NCI-H774 (cell line): ENCODE data around the gene HCFC1R1.

Experiments
- DNase-seq: peaks from one replicate; lab custom pipeline; 2025; lab: John Stamatoyannopoulos, UW

The HCFC1R1 gene

DNA sequence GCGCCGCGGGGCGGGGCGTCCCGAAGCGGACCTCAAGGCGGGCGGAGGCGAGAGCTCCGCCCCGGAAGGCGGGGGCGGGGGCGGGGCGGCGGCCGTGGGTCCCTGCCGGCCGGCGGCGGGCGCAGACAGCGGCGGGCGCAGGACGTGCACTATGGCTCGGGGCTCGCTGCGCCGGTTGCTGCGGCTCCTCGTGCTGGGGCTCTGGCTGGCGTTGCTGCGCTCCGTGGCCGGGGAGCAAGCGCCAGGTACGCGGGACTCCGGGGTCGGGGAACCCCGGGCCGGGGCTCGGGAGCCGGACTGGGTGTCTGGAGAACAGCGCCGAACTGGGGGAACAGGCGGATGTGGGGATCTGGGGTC, 3.5 kb downstream of the HCFC1R1 start, which contains the start of gene TNFRSF12A:
Gene TNFRSF12A (plus strand): TSS at position 122 of the 357 bp plus-strand sequence. CDS start 30 bp downstream, at position 152.
- DNase-seq = no peak

DNA sequence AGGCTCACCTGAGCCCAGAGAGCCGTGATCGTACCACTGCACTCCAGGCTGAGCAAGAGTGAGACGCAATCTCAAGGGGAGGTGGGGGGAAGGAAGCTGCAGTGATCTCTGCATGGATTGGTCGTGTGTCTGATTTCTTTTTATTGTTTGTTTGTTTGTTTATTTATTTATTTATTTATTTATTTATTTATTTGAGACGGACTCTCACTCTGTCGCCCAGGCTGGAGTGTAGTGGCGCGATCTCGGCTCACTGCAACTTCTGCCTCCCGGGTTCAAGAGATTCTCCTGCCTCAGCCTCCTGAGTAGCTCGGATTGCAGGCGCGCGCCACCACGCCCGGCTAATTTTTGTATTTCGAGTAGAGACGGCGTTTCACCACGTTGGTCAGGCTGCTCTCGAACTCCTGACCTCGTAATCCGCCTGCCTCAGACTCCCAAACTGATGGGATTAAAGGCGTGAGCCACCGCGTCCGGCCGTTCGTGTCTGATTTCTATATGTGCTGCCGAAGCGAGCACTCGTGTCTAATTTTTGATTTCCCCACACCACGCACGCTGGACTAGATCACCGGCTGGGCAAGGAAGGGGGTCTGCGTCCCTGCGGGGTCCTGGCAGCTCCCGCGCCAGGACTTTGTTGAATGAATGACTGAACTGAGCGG, 4.0 kb downstream of the HCFC1R1 start:
- no peak for DNase-seq

DNA sequence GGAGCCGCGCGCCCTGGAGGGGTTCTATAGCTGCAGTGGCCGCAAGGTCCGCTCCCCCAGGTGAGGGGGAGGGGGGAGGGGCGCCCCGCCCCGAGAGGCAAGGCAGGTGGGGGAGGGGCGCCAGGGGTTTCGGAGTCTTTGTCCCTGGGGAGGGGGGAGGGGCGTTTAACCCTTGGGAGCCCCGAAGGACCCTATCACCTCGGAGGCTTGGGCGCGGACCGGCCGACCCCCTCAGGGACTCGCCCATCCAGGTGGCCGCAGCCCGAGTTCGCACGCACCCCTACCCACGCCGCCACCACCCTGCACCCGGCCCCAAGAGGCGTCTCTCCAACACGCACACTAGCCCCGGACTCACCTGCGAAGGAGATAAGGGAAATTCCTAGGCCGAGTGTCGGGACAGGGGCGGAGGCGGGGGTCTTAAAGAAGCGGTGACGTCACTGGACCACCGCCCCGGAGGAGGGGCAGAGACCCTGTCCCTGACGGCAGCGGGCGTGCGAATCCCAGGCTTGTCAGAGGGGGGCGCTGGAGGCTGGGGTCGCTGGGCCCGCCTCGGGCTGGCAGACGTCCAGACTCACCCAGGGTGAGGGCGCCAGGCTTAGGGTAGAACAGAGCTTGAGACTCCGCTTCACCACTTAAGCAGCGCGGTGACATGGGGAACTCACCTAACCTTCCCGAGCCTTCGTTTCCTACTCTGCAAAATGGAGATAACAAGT, 5.8 kb downstream of the HCFC1R1 start, which contains the start of gene CLDN6:
Gene CLDN6 (minus strand): TSS at position 390 of the 713 bp plus-strand sequence. CDS start 2,162 bp downstream, outside the sequence.
- no peak for DNase-seq

DNA sequence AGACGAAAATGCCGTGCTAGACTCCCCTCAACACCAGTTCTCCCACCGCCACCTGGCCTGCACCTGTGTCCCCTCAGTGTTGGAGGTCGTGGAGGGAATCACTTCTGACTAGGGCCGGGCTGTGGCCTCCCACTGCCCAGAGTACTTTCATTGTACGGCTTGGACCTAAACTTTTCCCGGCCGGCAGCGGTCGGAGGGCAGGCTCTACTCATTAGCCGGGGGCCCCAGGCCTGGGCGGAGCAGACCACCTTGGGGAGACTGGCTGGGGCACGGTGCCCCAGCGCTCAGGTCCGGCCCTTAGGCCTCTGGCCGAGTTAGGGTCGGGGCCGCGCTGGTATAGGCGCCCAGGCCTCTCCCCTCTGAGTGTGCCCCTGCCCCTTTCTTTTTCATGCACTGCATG, 6.4 kb downstream of the HCFC1R1 start:
- no peak for DNase-seq

DNA sequence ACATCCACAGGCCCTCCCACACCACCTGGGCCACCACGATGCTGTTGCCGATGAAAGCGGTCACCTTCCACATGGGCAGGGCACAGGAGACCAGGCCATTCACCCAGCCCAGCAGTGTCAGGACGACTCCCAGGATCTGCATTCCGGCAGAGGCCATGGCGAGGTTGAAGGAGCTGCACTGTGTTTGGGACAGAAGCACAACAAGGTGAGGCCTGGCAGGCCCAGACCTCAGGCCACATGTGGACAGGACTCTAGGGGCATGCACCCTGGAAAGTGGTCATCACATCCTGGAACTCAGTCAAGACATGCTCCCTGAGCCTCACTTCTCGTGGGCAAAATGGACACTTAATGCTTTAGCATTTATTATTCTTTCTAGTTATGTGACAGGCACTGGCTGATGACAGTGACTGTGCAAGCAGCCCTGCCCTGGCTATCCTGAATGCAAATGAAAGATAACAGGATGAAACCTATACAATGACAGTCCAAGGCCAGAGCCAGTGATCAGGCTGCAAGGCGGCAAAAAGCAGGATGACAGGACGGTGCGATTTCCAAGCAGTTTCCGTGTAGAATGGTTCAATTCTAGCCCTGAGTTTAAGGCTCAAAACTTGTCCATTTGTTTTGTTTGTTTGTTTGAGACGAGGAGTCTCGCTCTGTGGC, 7.7 kb downstream of the HCFC1R1 start:
- no peak for DNase-seq

DNA sequence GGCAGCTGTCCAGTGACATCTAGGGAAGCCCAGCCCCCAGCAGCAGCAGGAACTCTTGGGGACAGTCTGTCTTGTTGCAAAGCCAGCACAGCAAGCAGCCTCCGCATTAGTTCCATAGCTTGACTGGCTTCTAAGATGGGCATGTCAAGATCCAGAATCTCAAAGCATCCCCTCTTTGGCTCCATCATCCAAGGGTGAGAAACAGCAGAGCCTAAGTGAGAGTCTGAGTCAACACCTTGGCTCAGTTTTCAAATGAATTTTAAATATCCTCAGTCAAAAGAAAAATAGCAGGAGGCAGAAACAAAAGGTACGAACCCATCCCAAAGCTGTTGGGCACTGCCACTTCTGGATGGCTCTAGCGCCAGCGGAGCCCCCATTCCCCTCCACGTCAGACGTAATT, 8.8 kb downstream of the HCFC1R1 start:
- no peak for DNase-seq

DNA sequence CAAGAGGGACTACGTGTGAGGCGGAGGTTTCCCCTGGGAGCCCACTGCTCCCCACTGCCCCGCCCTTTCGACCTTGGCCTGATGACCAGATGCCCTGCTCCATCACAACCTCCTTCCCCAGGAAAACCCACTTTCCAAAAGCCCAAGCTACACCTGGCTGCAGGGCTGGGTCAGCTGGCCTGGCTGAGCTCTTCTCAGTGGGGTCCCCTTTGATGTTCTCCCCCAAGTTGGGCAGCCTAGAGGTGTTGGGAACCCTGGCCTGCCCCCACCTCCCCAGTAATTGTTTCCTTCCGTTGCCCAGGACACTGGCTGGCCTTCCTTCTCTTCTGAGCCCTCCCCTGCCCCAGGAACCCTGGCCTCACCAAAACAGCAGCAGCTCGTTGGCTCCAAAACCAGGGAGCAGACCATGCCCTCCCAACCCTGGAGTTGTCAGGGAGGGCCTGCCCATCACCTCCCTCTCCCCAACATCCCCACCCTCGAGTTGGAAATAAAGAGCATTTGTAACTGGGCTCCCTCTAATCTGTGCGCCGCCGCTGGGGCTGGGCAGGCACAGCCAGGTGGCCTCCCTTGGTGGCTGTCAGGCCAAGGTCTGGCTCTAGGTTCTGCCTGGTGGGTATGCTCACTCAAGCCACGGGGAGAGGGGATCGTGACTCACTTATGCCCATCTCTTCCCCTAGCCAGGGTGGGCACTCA, 9.6 kb downstream of the HCFC1R1 start:
- DNase-seq = no peak

DNA sequence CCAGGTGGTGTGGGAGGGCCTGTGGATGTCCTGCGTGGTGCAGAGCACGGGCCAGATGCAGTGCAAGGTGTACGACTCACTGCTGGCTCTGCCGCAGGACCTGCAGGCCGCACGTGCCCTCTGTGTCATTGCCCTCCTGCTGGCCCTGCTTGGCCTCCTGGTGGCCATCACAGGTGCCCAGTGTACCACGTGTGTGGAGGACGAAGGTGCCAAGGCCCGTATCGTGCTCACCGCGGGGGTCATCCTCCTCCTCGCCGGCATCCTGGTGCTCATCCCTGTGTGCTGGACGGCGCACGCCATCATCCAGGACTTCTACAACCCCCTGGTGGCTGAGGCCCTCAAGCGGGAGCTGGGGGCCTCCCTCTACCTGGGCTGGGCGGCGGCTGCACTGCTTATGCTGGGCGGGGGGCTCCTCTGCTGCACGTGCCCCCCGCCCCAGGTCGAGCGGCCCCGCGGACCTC, 10.2 kb downstream of the HCFC1R1 start:
- no peak for DNase-seq

DNA sequence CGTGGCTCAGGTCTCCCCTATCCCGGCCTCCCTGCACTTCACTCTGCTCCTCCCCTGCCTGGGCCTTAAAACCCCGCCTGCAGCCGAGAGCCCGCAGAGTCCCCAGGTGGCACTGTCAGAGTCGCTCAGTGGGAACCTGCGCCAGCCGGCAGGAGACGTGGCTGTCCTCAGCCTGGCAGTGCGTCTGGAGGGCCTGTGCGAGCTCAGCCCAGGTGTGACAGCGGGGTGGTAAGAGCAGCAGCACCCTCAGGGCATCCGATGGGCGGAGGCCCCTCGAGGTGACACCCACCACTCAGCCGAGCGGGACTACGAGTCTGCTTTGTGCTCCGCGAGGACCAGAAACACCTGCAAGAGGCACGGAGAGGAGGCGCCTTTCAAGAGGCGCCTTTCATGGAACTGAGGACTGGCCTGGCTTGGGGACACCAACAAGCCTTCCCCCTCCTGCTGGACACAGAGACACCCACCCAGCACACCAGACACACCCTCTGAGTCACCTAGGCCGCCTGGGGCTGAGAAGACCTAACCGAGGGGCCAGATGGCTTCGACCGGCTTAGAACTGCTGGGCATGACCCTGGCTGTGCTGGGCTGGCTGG, 10.8 kb downstream of the HCFC1R1 start, which contains the start of gene CLDN9:
Gene CLDN9 (plus strand): TSS at position 96 of the 593 bp plus-strand sequence. CDS start 440 bp downstream, at position 536.
- DNase-seq = no peak

DNA sequence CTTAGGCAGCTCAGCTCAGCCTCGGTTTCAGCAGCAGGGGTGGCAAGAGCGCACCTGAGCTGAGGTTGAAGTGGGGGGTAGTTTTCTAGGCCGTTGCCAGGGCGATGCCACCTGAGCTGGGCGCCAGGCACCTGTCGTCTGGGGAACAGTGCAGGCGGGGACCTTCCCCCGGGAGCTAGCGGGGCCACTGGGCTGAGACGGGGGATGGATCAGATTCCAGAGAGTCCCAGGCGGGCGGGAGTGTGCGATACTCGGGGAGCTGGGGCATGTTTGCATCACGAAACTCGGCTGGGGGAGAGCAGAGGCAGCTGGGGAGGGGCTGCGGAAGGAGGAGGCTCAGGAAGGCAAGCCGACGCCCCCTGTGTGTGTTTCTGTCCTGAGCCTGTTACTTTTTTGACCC, 11.5 kb downstream of the HCFC1R1 start:
- DNase-seq = no peak

DNA sequence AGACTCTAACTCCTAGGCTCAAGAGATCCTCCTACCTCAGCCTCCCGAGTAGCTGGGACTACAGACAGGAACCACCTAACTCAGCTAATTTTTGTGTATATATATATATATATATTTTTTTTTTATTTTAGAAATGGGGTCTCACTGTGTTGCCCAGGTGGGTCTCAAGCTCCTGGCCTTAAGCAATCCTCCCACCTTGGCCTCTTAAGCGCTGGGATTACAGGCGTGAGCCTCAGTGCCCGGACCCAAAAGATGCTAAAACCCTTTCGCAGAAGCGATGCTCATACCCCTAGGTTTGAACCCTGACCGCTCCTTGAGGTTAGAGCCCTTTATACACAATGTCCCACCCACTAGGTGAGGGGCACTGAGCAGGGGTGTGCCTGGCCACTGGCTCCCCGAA, 13.2 kb downstream of the HCFC1R1 start:
- DNase-seq = no peak

DNA sequence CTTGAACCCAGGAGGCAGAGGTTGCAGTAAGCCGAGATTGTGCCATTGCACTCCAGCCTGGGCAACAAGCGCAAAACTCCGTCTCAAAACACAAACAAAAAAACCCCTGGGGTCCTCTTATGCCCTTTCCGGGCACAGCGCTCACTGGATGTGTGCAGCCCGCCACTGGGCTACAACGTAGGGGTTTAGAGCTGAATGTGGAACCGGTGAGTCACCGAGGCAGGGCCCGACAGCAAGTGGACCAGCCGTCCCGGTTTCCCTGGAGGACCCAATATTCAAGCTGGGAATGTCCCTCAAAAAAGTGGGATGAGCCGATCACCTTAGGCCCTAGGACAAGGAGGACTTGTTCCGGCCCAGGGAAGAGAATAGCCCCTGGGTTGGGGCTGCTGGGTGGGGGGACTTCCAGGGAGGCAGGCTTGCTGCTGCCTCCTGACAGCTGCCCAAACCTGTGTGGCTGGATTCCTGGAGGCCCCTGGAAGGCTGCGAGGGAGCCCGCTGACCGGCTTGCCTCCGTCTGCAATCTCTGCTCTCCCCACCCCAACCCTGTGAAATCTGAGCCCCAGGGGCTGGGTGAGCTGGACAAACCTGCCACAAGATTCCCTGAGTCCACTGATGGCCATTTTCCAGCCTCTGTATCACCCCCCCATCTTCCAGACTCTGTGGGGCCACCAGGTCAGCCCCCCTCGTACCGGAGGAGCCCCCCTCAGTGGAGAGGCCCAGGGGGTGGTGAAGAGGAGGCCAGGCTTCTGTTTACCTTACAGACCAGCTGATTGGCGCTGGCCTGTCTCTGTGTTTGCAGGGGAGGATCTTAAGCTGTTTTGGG, 14.0 kb downstream of the HCFC1R1 start:
- no peak for DNase-seq

DNA sequence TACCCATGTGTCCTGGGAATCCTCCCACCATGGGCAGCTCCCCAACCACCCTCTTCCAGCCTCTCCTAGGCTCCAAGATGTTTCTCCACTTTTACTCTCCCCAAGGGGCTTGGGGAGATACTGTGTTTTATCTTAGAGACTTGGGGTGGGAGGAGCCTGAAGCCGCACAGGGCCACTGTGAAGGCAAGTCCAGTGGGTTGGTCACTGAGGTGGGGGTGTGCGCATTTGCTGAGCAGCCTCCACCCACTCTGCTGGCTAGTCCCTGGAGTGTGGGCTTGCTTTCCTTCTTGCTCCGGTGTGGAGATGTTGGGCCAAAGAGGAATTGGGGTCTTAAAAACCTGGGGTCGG, 15.1 kb downstream of the HCFC1R1 start:
- DNase-seq = no peak

DNA sequence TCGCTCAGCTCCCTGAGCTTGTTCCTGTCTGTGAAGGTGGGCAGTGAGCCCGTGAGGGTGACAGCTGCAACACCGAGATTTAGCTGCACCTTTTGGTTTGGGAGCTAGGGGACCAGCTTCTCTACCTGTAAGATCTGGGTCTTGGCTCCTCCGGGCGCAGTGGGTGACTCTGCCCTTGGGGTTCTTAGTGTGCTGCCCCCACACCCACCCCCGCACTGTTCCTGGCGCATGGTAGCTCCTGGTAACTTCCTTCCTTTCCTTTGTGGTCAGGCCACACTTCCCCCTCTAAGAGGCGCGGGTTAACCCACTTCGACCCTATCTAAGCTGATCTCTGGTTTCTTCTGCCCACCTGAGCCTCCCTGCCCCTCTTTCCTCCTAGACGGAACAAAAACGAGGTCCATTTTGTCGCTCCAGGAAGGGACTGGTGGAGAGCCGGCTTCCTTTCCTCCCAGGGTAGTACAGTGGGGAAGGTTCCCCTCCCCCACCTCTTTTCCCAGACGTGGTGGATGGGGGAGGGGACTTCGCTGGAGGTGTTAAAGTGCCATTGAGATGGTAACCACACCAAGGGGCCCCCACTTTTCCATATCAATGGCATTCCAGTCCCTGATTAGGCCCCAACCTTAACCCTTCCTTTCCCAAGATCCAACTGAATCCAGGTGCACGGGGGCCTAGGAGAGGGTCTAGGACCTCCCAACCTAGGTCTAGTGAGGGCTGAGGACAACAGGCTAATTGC, 15.6 kb downstream of the HCFC1R1 start:
- DNase-seq = no peak

DNA sequence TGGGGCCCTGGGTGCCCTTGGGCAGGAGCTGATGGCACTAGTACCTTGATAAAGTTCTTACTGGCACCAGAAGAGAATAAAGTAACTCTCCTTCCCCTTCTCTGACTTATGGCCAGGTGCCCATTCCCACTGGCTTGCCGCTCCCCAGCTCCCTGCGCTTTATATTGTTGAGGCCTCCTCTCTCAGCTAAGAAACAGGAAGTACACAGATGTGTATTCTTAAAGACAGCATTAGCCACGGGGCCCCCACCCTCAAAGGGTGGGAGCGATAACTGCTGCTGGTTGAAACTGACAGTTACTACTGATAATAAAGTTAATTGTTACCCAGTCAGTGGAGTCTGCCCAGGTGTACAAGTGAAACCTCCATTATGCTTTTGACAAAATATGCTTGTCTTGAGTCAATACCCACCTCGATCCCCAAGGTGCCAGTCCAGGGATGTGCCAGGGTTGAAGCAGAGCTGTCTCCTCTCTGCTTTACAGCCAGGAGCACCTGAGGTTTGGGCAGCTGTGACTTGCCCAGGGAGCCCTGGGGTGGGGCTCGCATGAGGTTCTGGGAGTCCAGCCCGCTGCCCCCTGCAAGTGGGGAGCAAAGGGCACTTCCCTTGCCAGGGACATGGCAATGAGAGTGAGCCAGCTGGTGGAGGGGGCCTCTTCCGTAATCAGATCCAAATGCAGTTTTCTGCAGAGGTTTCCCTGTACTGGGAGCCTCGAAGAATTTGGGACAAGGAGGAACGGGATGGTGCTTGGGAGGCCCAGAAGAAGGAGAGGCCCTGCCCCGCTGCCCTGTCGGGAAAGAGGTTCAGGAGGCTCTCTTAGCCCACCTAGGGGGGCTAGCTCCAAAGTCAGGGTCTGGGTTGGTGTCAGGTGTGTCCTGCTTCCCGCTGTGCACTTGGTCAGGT, 16.4 kb downstream of the HCFC1R1 start:
- DNase-seq = no peak

DNA sequence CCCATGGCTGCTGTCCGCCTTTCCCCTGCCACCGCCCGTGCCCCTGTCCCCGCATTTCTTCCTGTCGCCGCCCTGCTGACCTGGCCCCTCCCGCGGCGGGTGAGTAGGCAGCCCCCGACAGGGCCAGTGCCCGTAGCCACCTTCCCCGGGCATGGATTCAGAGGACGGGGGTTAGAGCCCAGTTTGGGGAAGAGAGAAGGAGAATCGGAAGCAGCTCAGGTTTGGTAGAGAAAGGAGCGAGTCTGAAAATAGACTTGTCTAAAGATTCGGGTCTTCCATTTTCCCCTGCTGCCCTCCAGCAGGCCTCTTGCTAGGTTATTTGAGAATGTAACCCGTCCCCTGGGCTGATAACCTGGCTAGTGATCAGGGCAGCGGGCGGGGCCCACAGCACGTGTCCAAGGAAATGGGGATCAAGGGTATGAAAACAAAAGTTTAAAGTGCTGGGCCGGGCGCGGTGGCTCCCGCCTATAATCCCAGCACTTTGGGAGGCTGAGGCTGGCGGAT, 18.9 kb downstream of the HCFC1R1 start:
- no peak for DNase-seq

DNA sequence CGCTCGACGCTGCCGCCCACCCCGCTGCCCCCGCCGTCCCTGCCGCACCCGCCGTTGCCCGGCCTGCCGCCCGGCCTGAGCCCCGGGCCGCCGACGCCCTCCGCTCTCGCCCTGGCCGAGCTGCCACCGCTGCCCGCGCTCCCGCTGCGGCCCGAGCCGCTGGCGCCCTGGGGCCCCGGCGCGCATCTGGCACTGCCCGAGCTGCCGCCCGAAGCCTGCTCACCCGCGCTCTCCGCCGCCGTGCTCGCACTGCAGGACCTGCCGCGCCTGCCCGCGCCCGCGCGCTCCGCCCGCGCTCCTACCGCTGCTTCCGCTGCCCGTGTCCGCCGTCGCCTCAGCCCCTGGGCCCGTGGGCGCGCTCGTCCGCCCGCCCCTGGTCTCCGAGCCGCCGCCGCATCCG, 19.4 kb downstream of the HCFC1R1 start:
- no peak for DNase-seq

DNA sequence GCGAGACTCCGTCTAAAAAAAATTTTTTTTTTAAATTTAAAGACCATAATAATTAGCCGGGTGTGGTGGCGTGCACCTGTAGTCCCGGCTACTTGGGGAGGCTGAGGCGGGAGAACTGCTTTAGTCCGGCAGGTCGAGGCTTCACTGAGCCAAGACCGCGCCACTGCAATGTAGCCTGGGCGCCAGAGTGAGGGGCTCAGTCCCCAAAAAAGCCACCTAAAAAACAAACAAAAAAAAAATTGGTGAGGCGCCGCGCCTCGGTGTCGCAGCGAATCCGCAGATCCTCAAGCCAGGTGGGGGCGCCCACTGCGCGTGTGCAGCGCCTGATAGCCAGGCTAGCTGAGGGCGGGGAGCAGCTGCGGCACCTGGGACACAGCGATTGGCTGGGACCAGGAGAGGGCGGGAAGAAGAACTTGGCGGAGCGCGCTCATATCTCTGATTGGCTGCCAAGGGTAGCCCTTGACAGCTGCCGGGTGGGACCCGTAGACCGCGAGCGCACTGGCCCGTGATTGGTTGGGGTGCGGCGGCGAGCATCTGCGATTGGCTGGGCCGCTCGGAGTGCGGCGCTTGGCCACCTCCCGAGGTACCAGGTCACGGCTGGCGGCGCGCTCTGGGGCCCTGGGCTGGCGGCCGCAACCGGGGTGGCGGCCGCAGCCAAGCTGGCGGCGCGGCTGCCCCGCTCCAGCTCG, 20.0 kb downstream of the HCFC1R1 start:
- DNase-seq = peak; percentile 92

DNA sequence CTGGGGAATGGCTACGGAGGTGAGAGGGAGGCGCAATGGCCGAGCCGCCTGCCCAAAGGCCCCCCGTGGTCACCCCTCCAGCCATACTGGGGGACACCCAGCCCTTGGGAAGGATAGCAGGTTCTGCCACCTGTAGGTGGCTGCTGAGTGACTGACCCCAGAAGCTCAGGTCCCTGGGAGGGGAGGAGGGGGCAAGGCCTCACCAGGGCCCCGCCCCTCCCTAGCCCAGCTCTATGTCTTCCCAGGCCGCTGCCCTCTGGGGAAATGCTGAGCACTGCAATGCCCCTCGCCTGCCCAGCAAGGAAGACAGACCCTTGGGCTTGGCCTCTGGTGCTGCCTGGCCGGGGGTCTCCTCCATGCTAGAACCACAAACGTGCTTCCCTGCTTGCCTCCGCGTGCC, 22.4 kb downstream of the HCFC1R1 start:
- no peak for DNase-seq
